Endothelial cell of umbilical vein (primary cell): ENCODE data around the gene SLC25A1.

Experiments
- CTCF ChIP-seq, 2 donors: IDR thresholded peaks; 1 replicate in 1 of 2; 2 replicates in 1 of 2; pipeline ENCODE4 v1.5.1; 2011; ENCODE audit warnings: low read length in 2 of 2, mild to moderate bottlenecking in 2 of 2, moderate library complexity in 2 of 2, control low read depth in 1 of 2, inconsistent platforms in 1 of 2, low read depth in 1 of 2; ENCODE audit not compliant: insufficient read depth in 1 of 2; ENCODE audit errors: extremely low read depth in 1 of 2
- EZH2 ChIP-seq: IDR thresholded peaks from 2 replicates; pipeline ENCODE4 v1.6.1; 2012; ENCODE audit warnings: borderline replicate concordance, low read depth, mild to moderate bottlenecking, moderate library complexity, low read length, inconsistent platforms; ENCODE audit not compliant: severe bottlenecking
- GATA2 ChIP-seq: IDR thresholded peaks from 2 replicates; pipeline ENCODE4 v1.7.0; 2011; ENCODE audit warnings: low read depth, mild to moderate bottlenecking, moderate library complexity, mixed read lengths, low read length; ENCODE audit not compliant: insufficient read length, insufficient read depth
- JUN ChIP-seq: IDR thresholded peaks from 2 replicates; pipeline ENCODE4 v1.6.1; 2011; ENCODE audit warnings: borderline replicate concordance, low read depth; ENCODE audit not compliant: insufficient read length, insufficient read depth
- MAX ChIP-seq: IDR thresholded peaks from 2 replicates; pipeline ENCODE4 v1.6.1; 2011; ENCODE audit not compliant: insufficient read depth, insufficient read length
- MYC ChIP-seq: IDR thresholded peaks from one replicate; pipeline ENCODE4 v1.6.1; 2011; ENCODE audit warnings: mild to moderate bottlenecking, low read depth, low read length
- POLR2A ChIP-seq: IDR thresholded peaks from 2 replicates; pipeline ENCODE4 v1.6.1; 2012; ENCODE audit warnings: low read depth, mild to moderate bottlenecking, control low read depth, low read length
- POLR2AphosphoS5 ChIP-seq: IDR thresholded peaks from 2 replicates; pipeline ENCODE4 v1.6.1; 2012; ENCODE audit warnings: low read depth, mild to moderate bottlenecking, control low read depth, low read length, moderate library complexity; ENCODE audit not compliant: insufficient read depth

GRCh38 chr22:19178657-19179496 lies at the start of gene SLC25A1:
- TF ChIP-seq CTCF (IDR thresholded peaks at IDR 0.05; ENCODE audit: extremely low read depth in 1 of 2, insufficient read depth in 1 of 2, low read depth in 1 of 2, low read length in 2 of 2), result no peak
- no peak for TF ChIP-seq EZH2
- peak; percentile 31 for TF ChIP-seq POLR2A
- no peak for TF ChIP-seq GATA2
- no peak for TF ChIP-seq MAX
- no peak for TF ChIP-seq JUN
- no peak for TF ChIP-seq POLR2AphosphoS5
- no peak for TF ChIP-seq MYC
